GM10266 (cell line): ENCODE measurements around the gene CD40.

Experiments used
- DNase-seq: peaks from one replicate; pipeline ENCODE4 v3.0.0; 2012; ENCODE audit errors: extremely low spot score
- TF ChIP-seq, protein P1 (sequence below): IDR thresholded peaks from 2 replicates; pipeline ENCODE4 v1.5.1; 2012; ENCODE audit warnings: mild to moderate bottlenecking, low read depth; ENCODE audit not compliant: control insufficient read depth, insufficient read depth; ENCODE audit errors: missing control alignments

CD40 gene

GRCh38 chr20:46077642-46078305, 40.3 kb upstream of the CD40 start:
- no peak for DNase-seq
- TF ChIP-seq, protein P1, sequence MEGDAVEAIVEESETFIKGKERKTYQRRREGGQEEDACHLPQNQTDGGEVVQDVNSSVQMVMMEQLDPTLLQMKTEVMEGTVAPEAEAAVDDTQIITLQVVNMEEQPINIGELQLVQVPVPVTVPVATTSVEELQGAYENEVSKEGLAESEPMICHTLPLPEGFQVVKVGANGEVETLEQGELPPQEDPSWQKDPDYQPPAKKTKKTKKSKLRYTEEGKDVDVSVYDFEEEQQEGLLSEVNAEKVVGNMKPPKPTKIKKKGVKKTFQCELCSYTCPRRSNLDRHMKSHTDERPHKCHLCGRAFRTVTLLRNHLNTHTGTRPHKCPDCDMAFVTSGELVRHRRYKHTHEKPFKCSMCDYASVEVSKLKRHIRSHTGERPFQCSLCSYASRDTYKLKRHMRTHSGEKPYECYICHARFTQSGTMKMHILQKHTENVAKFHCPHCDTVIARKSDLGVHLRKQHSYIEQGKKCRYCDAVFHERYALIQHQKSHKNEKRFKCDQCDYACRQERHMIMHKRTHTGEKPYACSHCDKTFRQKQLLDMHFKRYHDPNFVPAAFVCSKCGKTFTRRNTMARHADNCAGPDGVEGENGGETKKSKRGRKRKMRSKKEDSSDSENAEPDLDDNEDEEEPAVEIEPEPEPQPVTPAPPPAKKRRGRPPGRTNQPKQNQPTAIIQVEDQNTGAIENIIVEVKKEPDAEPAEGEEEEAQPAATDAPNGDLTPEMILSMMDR, result no peak

GRCh38 chr20:46078954-46079353, 39.2 kb upstream of the CD40 start:
- no peak for DNase-seq
- TF ChIP-seq, protein P1, result no peak

DNA sequence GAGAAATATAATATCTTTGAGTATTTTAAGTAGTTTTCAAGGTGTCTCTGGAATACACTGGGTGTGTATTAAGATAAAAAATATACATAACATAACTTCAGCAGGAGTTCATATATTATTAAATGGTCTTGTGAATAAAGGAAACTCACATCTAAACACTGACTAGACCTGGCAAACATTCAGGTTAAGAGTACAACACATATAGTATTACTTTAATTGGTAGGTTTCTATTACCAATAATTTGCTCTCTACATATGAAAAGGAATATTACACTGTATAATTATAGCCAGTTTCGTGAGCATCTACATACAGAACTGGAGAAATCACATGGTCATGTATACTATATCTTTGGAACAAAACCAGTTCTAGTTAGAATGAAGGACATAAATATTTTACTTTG, 37.0 kb upstream of the CD40 start:
- no peak for DNase-seq
- TF ChIP-seq, protein P1, result no peak

GRCh38 chr20:46083101-46083500, 35.0 kb upstream of the CD40 start:
- TF ChIP-seq, protein P1, result no peak
- DNase-seq, result no peak

GRCh38 chr20:46083531-46084061, 34.5 kb upstream of the CD40 start:
- TF ChIP-seq, protein P1, result no peak

DNA sequence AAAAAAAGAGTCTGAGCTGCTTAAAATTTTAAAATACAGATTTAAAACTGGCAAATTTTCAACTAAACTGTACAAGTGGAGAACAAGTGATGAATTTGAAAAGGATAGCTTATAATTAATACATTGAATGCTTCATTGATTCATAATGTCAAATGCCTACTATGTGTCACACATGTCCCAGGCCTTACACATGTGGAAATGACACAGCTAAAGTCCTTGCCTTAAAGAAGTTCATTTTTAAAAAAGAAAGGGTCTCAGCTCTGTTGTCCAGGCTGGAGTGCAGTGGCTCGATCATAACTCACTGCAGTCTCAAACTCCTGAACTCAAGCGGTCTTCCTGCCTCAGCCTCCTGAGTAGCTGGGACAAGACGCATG, 33.3 kb upstream of the CD40 start:
- DNase-seq, result no peak
- TF ChIP-seq, protein P1, result no peak

More at GRCh38 chr20:46083531-46084061, 34.5 kb upstream of the CD40 start:
- DNase-seq, result no peak

DNA sequence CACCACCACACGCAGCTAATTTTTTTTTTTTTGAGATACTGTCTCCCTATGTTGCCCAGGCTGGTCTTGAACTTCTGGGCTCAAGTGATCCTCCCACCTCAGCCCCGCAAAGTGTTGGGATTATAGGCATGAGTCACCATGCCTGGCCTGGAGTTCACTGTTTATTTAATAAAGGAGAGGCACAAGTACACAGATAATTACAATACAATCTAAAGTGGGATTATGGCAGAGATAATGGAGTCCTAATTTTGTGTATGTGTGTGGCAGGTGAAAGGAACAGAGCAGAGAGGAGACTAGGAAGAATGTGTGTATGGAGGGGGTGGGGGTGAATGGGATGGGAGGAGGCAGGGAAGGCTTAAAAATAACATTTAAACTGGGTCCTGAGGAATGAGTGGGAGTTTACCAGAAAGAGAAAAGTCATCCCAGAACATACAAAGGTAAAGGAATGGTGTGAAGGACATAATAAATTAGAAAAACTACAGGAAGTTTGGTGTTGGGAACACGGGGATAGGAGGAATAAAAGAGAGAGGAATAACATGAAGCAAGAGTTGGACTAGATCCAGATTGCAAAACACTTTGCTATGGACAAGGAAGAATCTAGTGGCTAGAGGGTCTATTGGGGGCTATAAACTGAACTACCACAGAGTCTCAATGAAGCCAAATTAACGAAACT, 32.8 kb upstream of the CD40 start:
- TF ChIP-seq, protein P1, result no peak
- no peak for DNase-seq
